ENCODE results near the gene NANS. TPM values are rescaled to one million over a fixed set of nuclear protein-coding genes. Genes with fewer than 3 reads are reported as not detected.
"Not testable (repeated sequence)": the region's sequence is repeated elsewhere in the genome, so short reads cannot be mapped to it uniquely, and the experiment has no call there.

Gene NANS
- total and polyA plus RNA-seq, 2 of the 8 experiments (the other 6 are each of a cell fraction or from before 2014, with no cell fraction given) = 56.5 to 67.3 TPM

- FAIRE-seq; H3K27me3 ChIP-seq (replicated peaks in 1 of 4; ENCODE audit: control insufficient read depth in 3 of 4, extremely low read depth in 1 of 4, insufficient read depth in 3 of 4, low read length in 3 of 4); H2BK20ac ChIP-seq (ENCODE audit: low read length); CTCF ChIA-PET (ENCODE audit: partially characterized antibody); H4K91ac ChIP-seq (replicated peaks; ENCODE audit: insufficient read length, low read length); H2BK120ac ChIP-seq (replicated peaks; ENCODE audit: low read depth, low read length); H3K23ac ChIP-seq (ENCODE audit: insufficient read length); H4K5ac ChIP-seq (ENCODE audit: insufficient read length, low read depth, low read length); H2BK12ac ChIP-seq (ENCODE audit: low read depth, low read length); H3K56ac ChIP-seq (replicated peaks; ENCODE audit: insufficient read length, low read depth, low read length); H3K4ac ChIP-seq (replicated peaks; ENCODE audit: insufficient read length, low read depth, low read length); H2BK5ac ChIP-seq (ENCODE audit: low read depth, low read length); H3K79me1 ChIP-seq (ENCODE audit: low read depth, low read length); H3K23me2 ChIP-seq (ENCODE audit: low read depth, low read length); H2BK15ac ChIP-seq (ENCODE audit: low read length); H3K18ac ChIP-seq (ENCODE audit: extremely low read depth, low read length); H4K20me1 ChIP-seq (replicated peaks in 1 of 2; ENCODE audit: control insufficient read depth in 1 of 2, insufficient read depth in 2 of 2, low read length in 2 of 2); H2AFZ ChIP-seq (ENCODE audit: low read length); H4K8ac ChIP-seq (ENCODE audit: extremely low read depth, insufficient read depth, low read length); H2AK5ac ChIP-seq (ENCODE audit: low read depth, low read length); H3K27ac ChIP-seq (ENCODE audit: low read depth, low read length); H3K9ac ChIP-seq (replicated peaks in 1 of 4; ENCODE audit: extremely low read depth in 1 of 4, low read depth in 3 of 4, low read length in 3 of 4); H3K9me3 ChIP-seq (ENCODE audit: insufficient read depth in 2 of 2, low read depth in 1 of 2, low read length in 1 of 2); H3K14ac ChIP-seq (ENCODE audit: insufficient read length); H3K79me2 ChIP-seq (ENCODE audit: control insufficient read depth in 1 of 2, insufficient read depth in 2 of 2, low read length in 2 of 2): not testable (repeated sequence)
- Histone ChIP-seq H3K4me1 (replicated peaks in 1 of 4; ENCODE audit: control insufficient read depth in 3 of 4, insufficient read depth in 4 of 4, low read length in 3 of 4) (peaks cover 0 to 11% (median 6%) of the 10 kb centered on the region in 4 experiments; a peak in 4 of 7 replicates), H3K4me3 (ENCODE audit: extremely low read depth in 1 of 4, insufficient read depth in 2 of 4, low read depth in 3 of 4, low read length in 4 of 4) (0 out of 8 replicates have a peak overlapping the region, but pooled peaks of 1 of the 4 experiments have one; percentile 28), H3K4me2 (ENCODE audit: insufficient read depth in 1 of 2, low read depth in 2 of 2, low read length in 2 of 2) (0 out of 4 replicates have a peak overlapping the region, but pooled peaks have one; percentile 11 to 20), H3K36me3 (ENCODE audit: control insufficient read depth in 2 of 4, insufficient read depth in 4 of 4, low read length in 3 of 4) (peaks cover 0 to 12% (median 6%) of the 10 kb centered on the region in 4 experiments; a peak in 4 of 8 replicates)
- POLR2A ChIA-PET (ENCODE audit: partially characterized antibody) = interaction anchor here (0.6 kb wide), 1 partner anchor 248 kb away, joined by 3 read pairs; no protein-coding TSS in a partner anchor
- 43% methylated on average over 8 of the region's 8 CpGs; no CpG with 5 or more reads in 1 of the 2 experiments for WGBS, 2 experiments (ENCODE audit: extremely low coverage in 1 of 2, insufficient coverage in 1 of 2, insufficient read length in 1 of 2, insufficient replicate concordance in 2 of 2, low coverage in 1 of 2, low lambda C conversion rate in 2 of 2, missing lambda C conversion rate in 1 of 2)
- TF ChIP-seq NANOG (IDR thresholded peaks at IDR 0.05; ENCODE audit: insufficient read depth, low read depth, low read length, poor library complexity, severe bottlenecking) = peak; percentile 25
- DNase-seq (ENCODE audit: low read depth in 1 of 2, low spot score in 2 of 2) = peak in 1 of 2 experiments; percentile 36
Observed at GRCh38 chr9:98076514-98076890, 20.0 kb downstream of the NANS start.
